NCI-H146 treated with DMSO at 0.1 percent for 48 hours (cell line): ENCODE measurements around the gene BRAT1.

ENCODE experiments used
- DNase-seq: peaks from one replicate; lab custom pipeline; 2025; ENCODE audit not compliant: unreplicated experiment; lab: John Stamatoyannopoulos, UW

Gene BRAT1

DNA sequence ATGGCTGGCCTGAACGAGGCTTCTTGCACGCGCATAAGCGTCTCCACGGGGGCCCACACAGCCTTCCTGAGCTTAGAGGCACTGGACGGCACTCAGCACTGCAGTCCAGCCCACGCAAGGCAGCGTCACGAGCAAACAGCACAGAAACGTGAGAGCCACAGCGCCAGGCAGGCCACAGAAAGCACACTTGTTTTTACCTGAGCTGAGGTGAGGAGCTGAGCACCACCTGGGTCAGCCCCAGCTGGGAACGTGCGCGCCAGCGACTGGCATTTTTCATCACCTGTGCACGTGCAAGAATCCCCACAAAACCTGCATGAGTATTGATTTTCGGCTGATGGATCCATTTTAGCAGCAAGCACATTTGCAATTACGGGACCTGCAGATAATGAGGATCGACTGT lies 30.1 kb upstream of the BRAT1 start:
- peak; percentile 35 for DNase-seq

DNA sequence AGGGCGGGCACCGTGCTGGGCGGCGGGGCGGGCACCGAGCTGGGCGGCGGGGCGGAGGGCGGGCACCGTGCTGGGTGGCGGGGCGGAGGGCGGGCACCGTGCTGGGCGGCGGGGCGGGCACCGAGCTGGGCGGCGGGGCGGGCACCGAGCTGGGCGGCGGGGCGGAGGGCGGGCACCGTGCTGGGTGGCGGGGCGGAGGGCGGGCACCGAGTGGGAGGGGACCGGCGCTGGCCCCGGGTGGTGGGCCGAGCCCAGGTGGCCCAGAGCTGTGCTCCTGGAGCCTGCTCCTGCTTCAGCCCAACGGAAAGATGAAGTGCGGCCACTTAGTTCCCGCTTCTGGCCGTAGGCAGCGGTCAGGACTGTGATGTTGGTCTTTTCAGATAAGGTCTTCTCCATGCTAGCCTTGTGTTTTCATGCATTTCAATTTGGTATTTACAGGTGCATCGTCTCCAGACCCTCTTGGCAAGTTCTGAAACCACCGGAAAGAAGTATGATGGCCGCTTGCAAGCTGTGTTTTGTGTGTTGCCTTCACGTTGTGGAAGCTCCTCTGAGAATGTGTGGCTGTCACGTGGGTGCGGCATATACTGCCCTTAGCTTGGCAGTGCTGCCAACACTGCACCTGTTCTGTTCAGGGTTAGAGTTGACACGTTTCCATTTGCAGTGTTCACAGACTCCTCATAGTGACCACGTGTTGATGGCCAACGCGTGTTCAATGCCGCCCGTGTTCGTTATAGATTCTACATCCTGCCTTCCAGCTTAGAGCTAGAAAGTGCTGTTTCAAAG lies 28.7 kb upstream of the BRAT1 start:
- DNase-seq: no peak

DNA sequence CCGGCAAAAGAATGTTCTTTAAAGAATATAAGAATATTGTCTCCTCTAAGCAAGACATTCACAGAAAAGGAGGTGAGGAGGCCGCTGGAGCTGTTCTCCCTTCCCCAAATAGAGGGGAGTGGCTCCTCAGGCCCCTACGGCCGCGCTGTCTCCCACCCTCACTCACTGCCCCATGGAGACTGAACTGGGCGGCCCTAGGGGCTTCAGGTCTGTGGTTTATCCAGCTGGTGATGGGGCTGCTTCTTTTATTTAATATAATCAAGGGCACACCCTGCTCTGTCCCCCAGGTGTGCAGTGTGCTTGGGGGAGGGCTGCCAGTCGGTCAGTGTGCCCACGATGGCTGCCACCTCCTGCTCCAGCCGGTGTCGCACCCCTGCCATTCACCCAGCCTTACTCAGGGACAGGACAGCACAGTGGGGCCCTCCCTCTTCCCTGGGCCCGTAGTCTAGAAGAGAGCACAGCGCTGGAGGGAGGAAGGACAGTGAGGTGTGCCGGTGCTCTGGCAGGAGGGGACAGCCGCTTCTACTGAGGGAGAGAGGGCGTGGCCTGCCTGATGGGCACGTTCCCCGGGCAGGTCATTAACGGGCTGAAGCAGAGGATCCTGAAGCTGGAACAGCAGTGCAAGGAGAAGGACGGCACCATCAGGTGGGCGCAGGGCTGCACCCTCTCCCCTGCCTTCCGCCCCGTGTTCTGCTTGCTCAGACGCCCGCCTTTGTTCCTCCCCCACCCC lies 26.8 kb upstream of the BRAT1 start:
- no peak for DNase-seq

DNA sequence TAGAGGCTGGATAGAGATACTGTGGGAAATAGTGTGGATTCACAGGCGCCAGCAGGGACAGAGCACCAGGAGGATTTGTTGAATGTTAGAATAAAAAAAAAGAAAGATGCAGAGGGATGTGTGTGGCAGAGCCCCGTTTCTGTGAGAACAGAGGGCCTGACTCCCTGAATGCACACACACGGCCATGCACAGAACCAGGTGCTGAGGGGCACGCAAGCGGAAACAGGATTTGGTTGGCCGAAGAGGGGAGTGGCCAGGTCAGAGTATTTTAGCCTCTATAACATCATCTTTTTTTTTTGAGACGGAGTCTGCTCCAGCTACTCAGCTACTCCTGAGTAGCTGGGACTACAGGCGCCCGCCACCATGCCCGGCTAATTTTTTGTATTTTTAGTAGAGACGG lies 25.3 kb upstream of the BRAT1 start:
- no peak for DNase-seq

DNA sequence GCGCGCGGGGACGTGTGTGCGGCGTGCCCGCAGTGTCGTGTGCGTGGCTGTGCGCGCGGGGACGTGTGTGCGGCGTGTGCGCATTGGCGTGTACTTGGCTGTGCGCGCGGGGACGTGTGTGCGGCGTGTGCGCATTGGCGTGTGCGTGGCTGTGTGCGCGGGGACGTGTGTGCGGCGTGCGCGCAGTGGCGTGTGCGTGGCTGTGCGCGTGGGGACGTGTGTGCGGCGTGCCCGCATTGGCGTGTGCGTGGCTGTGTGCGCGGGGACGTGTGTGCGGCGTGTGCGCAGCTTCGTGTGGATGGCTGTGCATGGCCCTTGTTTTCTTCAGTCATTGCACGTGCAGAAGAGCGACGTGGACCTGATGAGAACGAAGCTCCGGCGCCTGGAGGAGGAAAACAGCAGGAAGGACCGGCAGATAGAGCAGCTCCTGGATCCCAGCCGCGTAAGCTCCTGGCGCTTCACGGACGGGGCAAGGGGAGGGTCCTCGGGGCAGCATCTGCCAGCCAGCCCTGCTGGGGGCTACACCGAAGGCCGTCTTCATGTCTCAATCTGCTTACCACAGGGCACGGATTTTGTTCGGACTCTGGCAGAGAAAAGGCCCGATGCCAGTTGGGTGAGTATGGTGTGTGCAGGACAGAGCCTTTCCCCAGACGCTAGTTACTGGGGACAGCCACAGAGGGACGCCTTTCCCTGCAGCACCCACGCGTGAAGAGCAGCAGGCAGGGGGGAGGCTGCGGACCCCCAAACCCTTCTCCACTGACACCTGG lies 22.8 kb upstream of the BRAT1 start:
- no peak for DNase-seq

DNA sequence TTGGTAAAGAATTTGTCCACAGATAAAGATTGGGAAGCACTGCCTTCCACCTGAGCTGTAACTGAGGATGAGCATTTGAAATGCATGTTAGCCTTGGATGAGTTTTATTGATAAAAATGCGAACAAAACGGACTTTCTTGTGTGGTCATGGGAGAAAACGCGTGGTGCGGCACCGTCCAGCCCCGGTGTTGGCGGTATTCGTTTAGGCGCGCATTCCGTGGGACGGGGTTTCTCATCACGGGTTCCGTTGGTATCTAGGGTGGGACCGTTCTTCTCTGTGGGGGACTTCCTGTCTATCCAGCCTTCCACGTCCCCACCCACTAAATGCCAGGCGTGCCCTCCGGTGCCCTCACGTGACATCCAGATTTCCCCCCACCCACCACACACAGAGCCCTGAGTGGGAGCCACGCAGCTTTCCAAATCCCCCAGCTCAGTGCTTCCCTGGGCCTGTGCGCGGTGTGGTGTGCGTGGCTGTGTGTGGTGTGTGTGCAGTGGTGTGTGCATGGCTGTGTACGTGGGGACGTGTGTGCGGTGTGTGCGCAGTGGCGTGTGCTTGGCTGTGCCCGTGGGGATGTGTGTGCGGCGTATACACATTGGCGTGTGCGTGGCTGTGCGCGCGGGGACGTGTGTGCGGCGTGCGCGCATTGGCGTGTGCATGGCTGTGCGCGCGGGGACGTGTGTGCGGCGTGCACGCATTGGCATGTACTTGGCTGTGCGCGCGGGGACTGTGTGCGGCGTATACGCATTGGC lies 21.6 kb upstream of the BRAT1 start:
- DNase-seq: no peak

DNA sequence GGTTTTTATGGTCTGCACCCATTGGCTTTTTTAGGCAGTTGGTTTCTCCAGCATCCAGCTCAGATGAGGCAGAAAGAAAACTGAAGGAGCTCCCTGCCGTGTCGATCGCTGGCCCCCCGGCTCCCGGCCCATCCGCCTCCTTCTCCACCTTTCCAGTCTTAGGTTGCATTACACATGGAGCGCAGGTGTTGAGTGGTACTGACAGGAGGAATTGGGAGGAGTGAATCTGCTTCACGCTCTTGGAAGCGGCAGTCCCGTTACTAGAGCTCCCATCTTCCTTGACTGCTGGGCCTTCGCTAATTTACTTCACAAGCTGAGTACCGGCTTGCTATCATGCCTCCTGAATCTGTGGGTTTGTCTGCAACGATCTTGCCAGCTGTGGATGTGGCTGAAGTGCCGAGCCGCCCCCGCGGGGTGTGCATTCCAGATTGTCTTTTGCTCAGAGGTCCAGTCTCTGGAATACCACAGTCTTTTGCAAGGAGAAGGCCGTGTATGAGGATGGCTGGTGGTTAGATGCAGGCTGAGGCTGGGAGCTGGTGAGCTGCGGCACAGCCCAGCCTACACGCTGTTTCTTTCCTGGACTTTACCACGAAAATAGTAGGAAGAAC lies 20.5 kb upstream of the BRAT1 start:
- no peak for DNase-seq

DNA sequence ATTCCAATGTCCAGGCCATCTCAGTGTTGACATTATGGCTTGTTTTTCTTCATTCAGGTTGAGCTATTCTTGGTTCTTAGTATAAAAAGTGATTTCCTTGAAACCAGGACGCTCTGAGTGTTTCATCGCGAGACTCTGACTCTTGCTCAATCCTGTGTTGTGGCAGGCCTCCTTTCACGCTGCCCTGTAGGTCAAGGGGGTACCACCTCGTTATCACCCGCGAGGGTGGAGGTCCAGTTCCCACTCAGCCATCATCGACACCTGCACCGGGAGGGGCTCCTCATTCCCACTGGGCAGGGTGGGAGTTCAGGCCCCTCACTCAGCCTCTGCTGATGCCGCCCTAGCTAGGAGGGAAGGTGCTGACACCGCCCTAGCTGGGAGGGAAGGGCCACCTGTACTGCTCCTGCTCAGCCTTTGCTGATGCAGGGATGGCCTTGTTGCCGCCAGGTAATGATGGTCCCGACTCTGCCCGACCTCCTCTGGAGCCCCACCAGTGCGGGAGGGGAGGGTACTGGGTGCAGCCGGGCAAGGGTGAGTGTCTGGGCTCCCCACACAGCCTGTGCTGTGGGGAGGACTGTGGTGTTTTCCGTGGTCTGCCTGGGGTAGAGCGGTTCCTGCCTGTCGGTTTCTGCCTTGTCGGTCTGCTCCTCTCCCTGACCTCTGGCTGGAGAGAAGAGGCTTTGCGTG lies 19.9 kb upstream of the BRAT1 start:
- DNase-seq: no peak

DNA sequence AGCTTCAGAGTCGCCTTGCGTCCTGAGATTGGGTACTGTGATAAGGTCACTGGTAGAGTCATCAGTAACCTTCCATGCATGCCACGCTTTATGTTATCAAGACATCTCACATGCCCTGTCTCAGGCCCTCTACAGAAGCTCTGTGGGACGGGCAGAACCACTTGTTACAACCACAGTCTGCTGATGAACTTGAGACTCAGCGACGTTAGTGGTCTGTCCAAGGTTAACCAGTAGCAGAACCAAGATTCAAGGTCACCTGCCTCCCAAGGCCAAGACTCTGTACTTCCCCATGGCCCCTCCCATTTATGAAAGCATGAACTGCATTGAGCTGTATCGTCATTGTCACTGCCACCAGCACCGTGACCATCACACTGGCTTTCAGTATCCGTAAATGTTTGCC lies 18.4 kb upstream of the BRAT1 start:
- DNase-seq: no peak

DNA sequence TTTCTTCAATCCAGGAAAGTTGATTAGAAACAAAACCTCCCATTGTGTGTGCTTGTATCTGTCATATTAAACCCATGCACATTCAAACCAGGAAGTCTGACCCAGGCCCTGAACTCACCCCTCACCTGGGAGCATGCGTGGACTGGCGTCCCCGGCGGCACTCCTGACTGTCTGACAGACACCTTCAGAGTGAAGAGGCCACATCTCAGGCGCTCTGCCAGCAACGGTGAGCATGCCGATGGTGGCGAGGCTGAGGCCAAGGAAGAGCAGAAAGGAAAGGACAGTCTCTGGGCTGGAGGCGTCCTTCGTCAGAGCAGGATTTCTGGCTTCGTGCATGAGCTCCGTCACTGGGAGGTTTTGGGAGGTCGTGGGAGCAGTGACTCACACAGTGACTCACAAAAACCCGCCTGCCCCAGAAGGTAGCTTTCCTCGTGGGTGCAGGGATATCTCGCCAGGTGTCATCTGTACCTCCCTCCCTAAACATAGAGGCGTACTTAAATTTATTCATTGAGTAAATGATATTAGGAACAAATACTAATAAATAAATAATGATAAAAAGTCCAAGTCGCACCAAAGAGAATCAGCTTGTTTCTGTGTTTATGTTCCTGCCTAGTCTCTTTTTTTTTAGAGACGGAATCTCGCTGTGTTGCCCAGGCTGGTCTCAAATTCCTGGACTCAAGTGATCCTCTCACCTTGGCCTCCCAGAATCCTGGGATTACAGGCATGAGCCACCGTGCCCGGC lies 16.9 kb upstream of the BRAT1 start:
- DNase-seq: no peak

DNA sequence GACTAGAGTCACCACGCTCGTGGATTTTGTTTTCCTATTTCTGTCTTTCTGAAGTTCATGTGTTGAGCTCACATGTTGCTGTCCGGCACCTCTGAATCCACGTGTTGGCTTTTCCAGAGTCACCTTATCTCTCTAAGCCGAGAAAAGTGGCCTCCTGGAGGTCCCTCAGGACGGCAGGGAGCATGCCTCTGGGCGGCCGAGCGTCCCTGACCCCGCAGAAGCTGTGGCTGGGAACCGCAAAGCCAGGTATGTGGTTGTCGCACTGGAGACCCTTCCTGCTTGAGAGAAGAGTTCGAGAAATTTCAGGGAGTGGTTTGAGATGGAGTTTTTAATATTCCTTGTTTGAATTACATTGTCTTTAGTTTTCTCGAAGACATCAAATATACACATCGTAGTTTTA lies 16.1 kb upstream of the BRAT1 start:
- no peak for DNase-seq

DNA sequence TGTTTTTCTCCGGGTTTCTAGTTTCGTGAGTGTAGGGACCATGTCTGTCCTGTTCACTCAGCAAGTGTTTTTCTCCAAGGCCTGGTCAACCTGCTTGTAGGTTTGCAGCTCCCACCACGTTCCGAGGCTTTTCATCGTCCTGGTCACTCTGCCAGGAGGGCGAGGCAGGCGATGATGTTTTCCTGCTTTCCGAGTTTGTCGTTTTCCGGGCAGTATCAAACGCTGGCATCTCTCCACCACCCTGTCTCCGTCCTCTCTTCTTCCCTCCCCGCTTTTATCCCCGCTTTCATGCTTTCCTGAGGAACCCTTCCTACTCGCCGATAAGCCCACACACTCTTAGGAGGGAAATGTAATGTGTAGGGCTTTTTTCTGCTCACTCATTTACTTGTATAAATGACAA lies 14.7 kb upstream of the BRAT1 start:
- DNase-seq: no peak

DNA sequence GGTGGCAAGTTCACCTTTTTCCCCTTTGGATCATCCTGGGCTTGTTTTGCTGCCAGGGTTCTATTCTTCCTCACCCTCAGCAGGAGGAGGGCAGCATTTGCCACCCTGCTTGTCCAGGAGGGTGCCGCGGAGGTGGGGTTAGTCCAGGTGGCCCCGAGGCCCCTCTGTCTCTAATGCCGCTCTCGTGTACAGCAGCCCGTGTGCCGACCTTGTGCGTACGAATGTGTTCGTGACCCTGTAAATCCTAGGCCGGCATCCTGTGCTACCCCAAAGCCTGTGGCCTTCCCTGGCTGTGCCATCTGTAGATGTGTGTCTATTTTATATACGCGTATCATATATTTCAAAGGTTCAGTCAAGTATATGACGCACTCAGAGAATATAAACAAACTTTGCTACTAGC lies 14.1 kb upstream of the BRAT1 start:
- DNase-seq: no peak

DNA sequence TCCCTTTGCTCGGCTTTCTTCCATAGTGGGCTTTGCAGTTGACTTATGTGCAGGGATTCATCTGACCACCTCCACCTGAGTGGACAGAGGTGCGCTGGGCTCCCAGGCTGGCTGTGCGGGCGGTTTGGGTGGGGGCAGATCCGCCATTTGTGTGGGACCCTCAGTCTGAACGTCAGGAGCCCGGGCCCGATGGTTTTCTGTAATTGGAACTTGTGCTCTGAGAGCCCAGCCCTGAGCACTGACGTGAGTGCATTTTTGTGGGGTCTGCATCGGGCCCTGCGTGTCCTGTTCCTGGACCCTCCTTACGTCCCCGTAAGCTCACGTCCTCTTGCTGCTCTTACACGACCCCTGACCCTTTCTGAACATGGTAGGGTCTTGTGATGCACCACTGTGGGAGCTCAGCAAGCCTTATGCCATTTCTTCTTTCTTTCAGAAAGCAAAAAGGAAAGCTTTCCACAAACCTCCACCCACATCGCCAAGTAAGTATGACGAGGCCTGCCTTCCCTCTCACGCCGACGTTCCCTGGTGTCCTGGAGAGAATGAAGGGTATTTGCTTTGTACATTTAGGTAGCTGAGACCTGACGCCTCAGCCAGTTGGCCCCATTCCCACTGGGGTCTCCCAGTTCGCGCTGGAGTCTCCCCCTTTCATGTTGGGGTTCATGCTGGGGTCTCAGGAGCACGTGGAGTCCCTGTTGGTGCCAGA lies 13.3 kb upstream of the BRAT1 start:
- DNase-seq: no peak

DNA sequence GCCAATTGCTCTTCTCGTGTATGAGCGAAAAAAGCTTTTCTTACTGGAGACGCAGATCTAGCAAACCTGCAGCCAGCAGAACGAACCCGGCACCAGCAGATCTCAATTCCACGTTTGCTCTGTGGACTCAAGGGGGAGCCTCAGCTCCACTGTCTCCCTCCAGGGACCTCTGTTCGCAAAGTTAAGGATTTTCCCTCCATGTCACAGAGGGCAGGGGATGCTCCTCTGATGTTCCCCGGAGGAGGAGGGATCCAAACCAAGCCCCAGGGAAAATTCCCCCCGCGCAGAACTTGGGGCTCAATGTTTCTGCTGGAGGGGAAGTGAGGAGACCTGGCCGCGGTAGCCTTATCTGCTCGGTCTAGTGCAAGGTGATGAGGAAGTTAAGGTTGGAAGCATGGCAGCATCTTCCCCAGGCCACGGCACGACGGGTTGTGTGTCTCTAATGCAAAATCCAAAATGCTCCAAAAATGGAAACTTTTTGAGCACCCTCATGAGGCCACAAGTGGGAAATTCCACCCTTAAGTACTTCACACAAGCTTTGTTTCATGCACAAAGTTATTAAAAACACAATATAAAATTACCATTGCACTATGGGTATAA lies 12.5 kb upstream of the BRAT1 start:
- no peak for DNase-seq

DNA sequence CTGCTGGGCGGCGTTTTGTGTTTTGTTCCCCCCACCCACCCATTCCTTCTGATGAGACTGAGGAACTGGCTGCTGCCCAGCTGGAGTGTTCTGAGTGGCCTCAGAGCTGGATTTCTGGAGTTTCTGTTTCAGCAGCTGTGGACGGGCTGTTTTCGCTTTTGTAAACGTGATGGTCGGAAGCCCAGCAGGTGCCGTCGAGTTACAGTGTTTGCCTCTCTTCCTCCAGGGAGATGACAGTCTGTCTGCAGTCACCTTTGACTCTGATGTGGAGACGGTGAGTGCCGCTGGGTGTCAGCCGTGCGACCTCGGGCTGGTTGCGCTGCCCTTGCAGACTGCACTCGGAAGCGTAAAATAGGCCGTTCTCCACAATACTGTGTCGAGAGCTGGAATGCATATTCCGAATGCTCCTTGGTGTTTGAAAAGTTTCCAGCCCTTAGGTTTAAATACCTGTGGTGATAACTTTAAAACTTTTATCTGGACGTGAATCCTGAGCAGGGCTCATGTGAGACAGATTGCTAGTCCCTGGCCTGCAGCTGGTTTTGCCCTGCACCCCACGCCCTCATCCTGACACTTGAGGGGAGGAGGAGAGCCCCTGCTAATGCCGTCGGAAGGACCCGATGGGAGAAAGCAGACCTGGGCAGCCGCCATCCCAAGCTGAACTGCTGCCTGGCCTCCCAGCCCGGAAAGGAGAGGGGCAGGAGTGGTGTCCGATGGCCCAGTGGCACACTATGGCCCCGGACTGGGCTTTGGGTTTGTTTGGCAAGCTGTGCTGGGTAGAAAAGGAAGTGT lies 11.8 kb upstream of the BRAT1 start:
- no peak for DNase-seq

DNA sequence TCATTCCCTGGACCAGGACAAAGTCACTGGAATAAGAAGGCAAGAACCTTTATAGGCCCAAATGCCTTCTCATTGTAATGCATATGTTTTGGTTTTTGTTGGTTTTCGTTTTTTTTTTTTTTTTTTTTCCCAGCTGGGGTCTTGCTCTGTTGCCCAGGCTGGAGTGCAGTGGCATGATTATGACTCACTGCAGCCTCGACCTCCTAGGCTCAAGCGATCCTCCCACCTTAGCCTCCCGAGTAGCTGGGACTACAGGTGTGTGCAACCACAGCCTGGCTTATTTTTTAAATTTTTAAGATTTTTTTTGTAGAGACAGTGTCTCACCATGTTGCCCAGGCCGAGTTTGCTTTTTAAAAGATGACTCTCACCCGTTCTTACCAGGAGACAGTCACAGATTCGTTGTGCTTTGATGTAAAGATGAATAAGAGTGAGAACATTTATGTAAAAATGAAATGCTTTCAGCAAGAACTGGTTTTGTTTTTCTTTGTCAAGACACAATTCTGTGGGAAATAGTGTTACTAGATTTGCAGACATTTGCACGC lies 11.1 kb upstream of the BRAT1 start:
- no peak for DNase-seq
